Lower leg skin (tissue), 3 donors: ENCODE measurements around the gene SLC2A8.

ENCODE experiments used
- CTCF ChIP-seq, 3 donors: fragments of 450-650 bp; IDR thresholded peaks; one replicate each; pipeline ENCODE4 v1.5.1; 2016; ENCODE audit warnings: antibody characterized with exemption in 3 of 3, mild to moderate bottlenecking in 3 of 3, moderate library complexity in 2 of 3
- POLR2A ChIP-seq, 2 donors: fragments of 450-650 bp; IDR thresholded peaks; one replicate each; pipeline ENCODE4 v1.6.1; 2016 to 2017; ENCODE audit warnings: antibody characterized with exemption in 2 of 2, mild to moderate bottlenecking in 1 of 2, moderate library complexity in 1 of 2

GRCh38 chr9:127450243-127450760 lies 53.3 kb downstream of the SLC2A8 start:
- TF ChIP-seq CTCF (IDR thresholded peaks at IDR 0.05) (no peak), POLR2A (IDR thresholded peaks at IDR 0.05) (no peak)
